K562 (cell line): ENCODE measurements around the gene GINS1. TPM values are rescaled to one million over a fixed set of nuclear protein-coding genes. Genes with fewer than 3 reads are reported as not detected.

ENCODE experiments used
- ATAC-seq: fragments of 200-7000 bp; cut with Tn5 transposase; 3 replicates; pipeline ENCODE4 v1.9.1; 2020; ENCODE audit warnings: moderate library complexity
- BruUV-seq: library from RNA; stranded (reverse); fragments of 400-500 nt; replicated peaks from 2 replicates; lab custom pipeline; 2021; lab: Mats Ljungman, UMichigan
- CTCF ChIA-PET: fragments of 300-600 bp; formaldehyde crosslinking; extraction: SDS; loops from one replicate; lab custom pipeline; 2021; ENCODE audit warnings: low intra/inter-chr PET ratio; lab: Yijun Ruan, JAX
- POLR2A ChIA-PET: fragments of 300-600, 350-650 bp; sonication (Branson Sonifier 250); formaldehyde crosslinking; extraction: SDS; loops from one replicate; lab custom pipeline; 2021; ENCODE audit warnings: antibody characterized with exemption, inconsistent platforms; lab: Yijun Ruan, JAX
- DNase-seq, 4 experiments: peaks; one replicate each; pipeline versions ENCODE4 v3.0.0 to v3.0.0-alpha.2; 2011 to 2018; ENCODE audit warnings: low spot score in 3 of 4, mixed read lengths in 3 of 4; ENCODE audit errors: extremely low read depth in 1 of 4
- FAIRE-seq: peaks from 2 replicates; lab custom pipeline; 2011; peaks lifted over from hg19 to GRCh38; lab: Jason Lieb, UNC
- H2AFZ ChIP-seq: 2 replicates; pipeline ENCODE4 v1.6.0; 2011; ENCODE audit warnings: low read depth, low read length, control low read depth, inconsistent platforms
- H3K27ac ChIP-seq: fragments of 200-600 bp; 3 replicates; pipeline ENCODE4 v1.8.0; 2011; ENCODE audit warnings: low read depth, mild to moderate bottlenecking, control low read depth, inconsistent platforms, low read length, moderate library complexity, mixed read lengths; ENCODE audit errors: extremely low read depth
- H3K27me3 ChIP-seq, 2 experiments: fragments of 300-600 bp in 1 of 2; 2 replicates in 1 of 2; 3 replicates in 1 of 2; pipeline versions ENCODE4 v1.6.0 to v1.8.0; 2011; ENCODE audit warnings: inconsistent platforms in 2 of 2, low read length in 2 of 2, mild to moderate bottlenecking in 1 of 2, mixed read lengths in 1 of 2, moderate library complexity in 1 of 2; ENCODE audit not compliant: control insufficient read depth in 2 of 2, insufficient read depth in 2 of 2
- H3K36me3 ChIP-seq: fragments of 300-600 bp; 3 replicates; pipeline ENCODE4 v1.8.0; 2011; ENCODE audit warnings: mild to moderate bottlenecking, low read length, inconsistent platforms; ENCODE audit not compliant: control insufficient read depth, insufficient read depth
- H3K4me1 ChIP-seq, 2 experiments: fragments of 200-600 bp in 1 of 2; replicated peaks in 1 of 2; 2 replicates in 1 of 2; 3 replicates in 1 of 2; pipeline versions ENCODE4 v1.5.1 to v1.8.0; 2011; ENCODE audit warnings: inconsistent platforms in 2 of 2, low read length in 2 of 2, mild to moderate bottlenecking in 1 of 2, mixed read lengths in 1 of 2, moderate library complexity in 1 of 2; ENCODE audit not compliant: control insufficient read depth in 2 of 2, insufficient read depth in 2 of 2
- H3K4me2 ChIP-seq: 2 replicates; pipeline ENCODE4 v1.6.1; 2011; ENCODE audit warnings: low read length, control low read depth, inconsistent platforms, mixed read lengths; ENCODE audit not compliant: insufficient read depth
- H3K4me3 ChIP-seq: fragments of 200-600 bp; sonication (generic), shearing (Covaris generic); 2 replicates; pipeline ENCODE4 v1.5.1; 2016; ENCODE audit warnings: control low read depth, inconsistent platforms
- H3K79me2 ChIP-seq: fragments of 200-600 bp; 3 replicates; pipeline ENCODE4 v1.8.0; 2011; ENCODE audit warnings: low read length, inconsistent platforms; ENCODE audit not compliant: control insufficient read depth, insufficient read depth
- H3K9ac ChIP-seq, 2 experiments: 2 replicates each; pipeline versions ENCODE4 v1.6.0 to v1.6.1; 2011; ENCODE audit warnings: low read depth in 2 of 2, low read length in 2 of 2, control low read depth in 1 of 2, inconsistent platforms in 1 of 2, mild to moderate bottlenecking in 1 of 2, mixed read lengths in 1 of 2; ENCODE audit not compliant: insufficient read depth in 1 of 2
- H3K9me1 ChIP-seq: one replicate; pipeline ENCODE4 v1.6.0; 2011; ENCODE audit warnings: inconsistent platforms, mild to moderate bottlenecking, low read length, moderate library complexity; ENCODE audit not compliant: control insufficient read depth, insufficient read depth
- H3K9me3 ChIP-seq: replicated peaks from 2 replicates; pipeline ENCODE4 v1.5.1; 2011; ENCODE audit warnings: low read depth, low read length, inconsistent platforms; ENCODE audit not compliant: control insufficient read depth, insufficient read depth
- H4K20me1 ChIP-seq: replicated peaks from 2 replicates; pipeline ENCODE4 v1.6.1; 2011; ENCODE audit warnings: low read length, inconsistent platforms, mixed read lengths; ENCODE audit not compliant: control insufficient read depth, insufficient read depth
- ARHGAP35 ChIP-seq: fragments of 450-650 bp; IDR thresholded peaks from 2 replicates; pipeline ENCODE4 v1.6.1; 2018; ENCODE audit not compliant: partially characterized antibody
- CREB1 ChIP-seq, 2 experiments: sonication (generic) in 1 of 2; formaldehyde crosslinking in 1 of 2; IDR thresholded peaks; 2 replicates each; pipeline versions ENCODE4 v1.6.1 to v1.8.0; 2012 to 2022; ENCODE audit warnings: inconsistent platforms in 1 of 2, mild to moderate bottlenecking in 1 of 2, missing genetic modification reagents in 1 of 2, moderate library complexity in 1 of 2
- DNMT1 ChIP-seq: fragments of 450-650 bp; IDR thresholded peaks from 2 replicates; pipeline ENCODE4 v1.6.1; 2016; ENCODE audit warnings: antibody characterized with exemption, mild to moderate bottlenecking
- FUS ChIP-seq: fragments of 200-400 bp; formaldehyde crosslinking; optimal IDR thresholded peaks from 2 replicates; pipeline ENCODE3; 2017; ENCODE audit warnings: low read depth, low read length
- HDAC2 ChIP-seq: fragments of 450-650 bp; IDR thresholded peaks from 2 replicates; pipeline ENCODE4 v1.6.1; 2016; ENCODE audit warnings: mild to moderate bottlenecking
- MBD2 ChIP-seq: sonication (generic); IDR thresholded peaks from 2 replicates; pipeline ENCODE4 v1.6.1; 2016; ENCODE audit warnings: low read depth, borderline replicate concordance
- NCOA4 ChIP-seq: fragments of 450-650 bp; IDR thresholded peaks from 2 replicates; pipeline ENCODE4 v1.6.1; 2018; ENCODE audit warnings: mild to moderate bottlenecking; ENCODE audit not compliant: partially characterized antibody
- NFE2L1 ChIP-seq: fragments of 450-650 bp; IDR thresholded peaks from 2 replicates; pipeline ENCODE4 v1.6.1; 2016; ENCODE audit warnings: missing genetic modification characterization, low read depth, mild to moderate bottlenecking, missing compliant biosample characterization, moderate library complexity, borderline replicate concordance
- NR2C2 ChIP-seq, 2 experiments: fragments of 200-800 bp in 1 of 2; sonication (Bioruptor generic) in 1 of 2; sonication (generic) in 1 of 2; formaldehyde crosslinking in 1 of 2; IDR thresholded peaks; 2 replicates each; pipeline versions ENCODE4 v1.6.1 to v1.8.0; 2016 to 2022; ENCODE audit warnings: mild to moderate bottlenecking in 1 of 2, missing compliant biosample characterization in 1 of 2, missing genetic modification characterization in 1 of 2, missing genetic modification reagents in 1 of 2
- NR4A1 ChIP-seq, 2 experiments: fragments of 250-450 bp in 1 of 2; fragments of 450-650 bp in 1 of 2; sonication (Bioruptor Pico) in 1 of 2; IDR thresholded peaks; 2 replicates each; pipeline versions ENCODE4 v1.4.0 to v1.6.1; 2016 to 2020; ENCODE audit warnings: mild to moderate bottlenecking in 2 of 2, missing compliant biosample characterization in 1 of 2, missing genetic modification characterization in 1 of 2, moderate library complexity in 1 of 2
- PHF21A ChIP-seq: fragments of 450-650 bp; IDR thresholded peaks from 2 replicates; pipeline ENCODE4 v1.6.1; 2017; ENCODE audit warnings: low read depth, borderline replicate concordance
- PTBP1 ChIP-seq: fragments of 200-400 bp; formaldehyde crosslinking; IDR thresholded peaks from 2 replicates; pipeline ENCODE4 v1.6.1; 2017; ENCODE audit warnings: low read depth, low read length
- SIX5 ChIP-seq, 2 experiments: IDR thresholded peaks; 2 replicates each; pipeline ENCODE4 v1.6.1; 2011; ENCODE audit warnings: low read length in 2 of 2, borderline replicate concordance in 1 of 2, low read depth in 1 of 2, mild to moderate bottlenecking in 1 of 2, moderate library complexity in 1 of 2; ENCODE audit not compliant: insufficient read depth in 1 of 2
- SLC30A9 ChIP-seq: fragments of 250-450 bp; sonication (Bioruptor Pico); IDR thresholded peaks from 2 replicates; pipeline ENCODE4 v1.8.0; 2022; ENCODE audit warnings: mild to moderate bottlenecking, moderate library complexity
- TEAD1 ChIP-seq, 2 experiments: fragments of 450-650 bp in 1 of 2; sonication (generic) in 1 of 2; formaldehyde crosslinking; IDR thresholded peaks; 2 replicates each; pipeline versions ENCODE4 v1.4.0 to v1.8.0; 2020 to 2022; ENCODE audit warnings: mild to moderate bottlenecking in 2 of 2, missing genetic modification reagents in 1 of 2
- TOE1 ChIP-seq, 2 experiments: fragments of 450-650 bp in 1 of 2; sonication (generic) in 1 of 2; formaldehyde crosslinking in 1 of 2; IDR thresholded peaks; 2 replicates each; pipeline versions ENCODE4 v1.7.1 to v1.8.0; 2016 to 2022; ENCODE audit warnings: borderline replicate concordance in 2 of 2, mild to moderate bottlenecking in 2 of 2, antibody characterized with exemption in 1 of 2, inconsistent platforms in 1 of 2, low read depth in 1 of 2, missing genetic modification reagents in 1 of 2, moderate library complexity in 1 of 2
- XRCC3 ChIP-seq: fragments of 450-650 bp; IDR thresholded peaks from 2 replicates; pipeline ENCODE4 v1.6.1; 2017; ENCODE audit warnings: mild to moderate bottlenecking, moderate library complexity
- ZNF408 ChIP-seq: fragments of 250-450 bp; sonication (Bioruptor Pico); IDR thresholded peaks from 2 replicates; pipeline ENCODE4 v1.4.0; 2020; ENCODE audit warnings: low read depth, mild to moderate bottlenecking, moderate library complexity
- ZNF445 ChIP-seq: fragments of 250-450 bp; sonication (Bioruptor Pico); IDR thresholded peaks from 2 replicates; pipeline ENCODE4 v1.4.0; 2020; ENCODE audit warnings: low read depth, mild to moderate bottlenecking, moderate library complexity
- ZNF79 ChIP-seq: fragments of 250-450 bp; sonication (Bioruptor Pico); IDR thresholded peaks from 2 replicates; pipeline ENCODE4 v1.4.0; 2020; ENCODE audit warnings: low read depth, mild to moderate bottlenecking, moderate library complexity
- WGBS: fragments of 100-300 bp; shearing (Covaris generic); methylation state at CpG from one replicate; pipeline ENCODE4 v1.1.6; 2016; ENCODE audit warnings: low coverage, mixed read lengths; ENCODE audit not compliant: insufficient coverage; ENCODE audit errors: missing lambda C conversion rate; 5-methylcytosine and 5-hydroxymethylcytosine counted together
- in situ Hi-C: fragments of 300-500 bp; cut with MboI; formaldehyde crosslinking; loops from 4 replicates; pipeline ENCODE4 v1.15.0; 2018; ENCODE audit warnings: inconsistent platforms, mixed read lengths
- intact Hi-C: fragments of 100-400 bp; cut with micrococcal nuclease; formaldehyde crosslinking; loops from 2 replicates; pipeline ENCODE4 v1.14.2; 2022
- polyA plus RNA-seq, 8 experiments: library from polyadenylated mRNA; depleted of rRNA in 4 of 8; stranded (reverse) in 5 of 8; unstranded in 3 of 8; fragments of >200 nt; fragmentation: Nextera tagmentation in 2 of 8; fragmentation: Illumina TruSeq in 1 of 8; extraction: Ambion mirVana in 2 of 8; extraction: Trizol in 1 of 8; gene quantifications; 2 replicates each; pipeline versions ENCODE4 v1.2.1 to v1.2.3, GENCODE V29; 2011 to 2014; ENCODE audit warnings: inconsistent platforms in 1 of 8, missing spikeins in 1 of 8
- total RNA-seq, 7 experiments: library from RNA; depleted of rRNA in 6 of 7; stranded (reverse); fragments of >200 nt in 6 of 7; fragmentation: Illumina TruSeq in 2 of 7; extraction: Trizol in 2 of 7; gene quantifications; 2 replicates each; pipeline versions ENCODE4 v1.2.1 to v1.2.3, GENCODE V29; 2011 to 2021; ENCODE audit warnings: low replicate concordance in 1 of 7
- TF ChIP-seq, protein P1 (sequence below): fragments of 250-450 bp; sonication (Bioruptor Pico); IDR thresholded peaks from 2 replicates; pipeline ENCODE4 v1.9.0; 2021; ENCODE audit warnings: mild to moderate bottlenecking, inconsistent platforms

GINS1 gene
- total and polyA plus RNA-seq, 9 of the 15 experiments (the other 6 are each of a cell fraction or from before 2014, with no cell fraction given) = 13.1 to 31.8 (median 24.1) TPM

DNA sequence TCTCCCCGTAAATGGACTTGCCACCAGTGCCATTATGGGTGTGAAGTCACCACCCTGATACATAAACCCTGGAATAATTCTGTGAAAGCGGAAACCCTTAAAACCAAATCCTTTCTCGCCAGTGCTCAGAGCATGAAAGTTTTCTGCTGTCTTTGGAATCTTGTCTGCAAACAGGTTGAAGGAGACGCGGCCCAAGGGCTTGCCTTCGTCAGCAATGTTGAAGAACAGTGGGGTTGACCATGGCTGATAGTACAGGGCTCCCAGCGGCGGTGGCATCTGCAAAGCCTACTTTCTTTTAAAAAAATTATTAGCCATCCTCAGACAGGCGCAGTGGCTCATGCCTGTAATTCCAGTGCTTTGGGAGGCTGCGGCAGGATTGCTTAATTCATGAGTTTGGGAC lies 38.9 kb upstream of the GINS1 start (continued):
- TF ChIP-seq NCOA4 (no peak), HDAC2 (no peak), SIX5 (IDR thresholded peaks at IDR 0.05; ENCODE audit: borderline replicate concordance in 1 of 2, insufficient read depth in 1 of 2, low read depth in 1 of 2, low read length in 2 of 2) (no peak), TEAD1 (CRISPR knock-in tag; IDR thresholded peaks at IDR 0.05) (no peak), TOE1 (IDR thresholded peaks at IDR 0.05; ENCODE audit: borderline replicate concordance) (no peak), TOE1 (CRISPR knock-in tag; IDR thresholded peaks at IDR 0.05; ENCODE audit: borderline replicate concordance, low read depth) (no peak), SLC30A9 (CRISPR knock-in tag) (no peak), NR4A1 (CRISPR knock-in tag; IDR thresholded peaks at IDR 0.05) (no peak), NR4A1 (tag; IDR thresholded peaks at IDR 0.05) (no peak), CREB1 (IDR thresholded peaks at IDR 0.05) (no peak), CREB1 (CRISPR knock-in tag; IDR thresholded peaks at IDR 0.05) (no peak)

DNA sequence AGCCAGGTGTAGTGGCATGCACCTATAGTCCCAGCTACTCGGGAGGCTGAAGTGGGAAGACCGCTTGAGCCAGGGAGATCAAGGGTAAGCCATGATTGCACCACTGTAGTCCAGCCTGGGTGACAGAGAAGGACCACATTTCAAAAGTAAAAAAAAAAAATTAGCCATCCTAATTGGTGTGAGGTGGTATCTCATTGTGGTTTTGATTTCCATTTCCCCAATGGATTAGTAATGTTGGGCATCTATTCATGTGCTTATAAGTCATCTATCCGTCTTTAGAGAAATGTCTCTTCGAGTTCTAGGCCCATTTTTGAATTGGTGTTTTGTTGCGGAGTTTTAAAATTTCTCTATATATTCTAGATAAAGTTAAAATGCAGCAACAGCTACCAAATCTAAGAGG lies 38.5 kb upstream of the GINS1 start:
- intact Hi-C loops = no loop called here
- H3K9me1 ChIP-seq = no peaks in the 10 kb centered on the region
- no peak overlapping the region for H3K9ac ChIP-seq
- BruUV-seq = no TSS peak
- no peak for FAIRE-seq
- no peaks in the 10 kb centered on the region for H3K27me3 ChIP-seq
- H2AFZ ChIP-seq = no peak overlapping the region
- no peak overlapping the region for H3K27ac ChIP-seq
- POLR2A ChIA-PET = no interaction called here
- ATAC-seq = no peak
- H3K4me2 ChIP-seq = no peak overlapping the region
- no peaks in the 10 kb centered on the region for H3K9me3 ChIP-seq
- no peak overlapping the region for H3K4me3 ChIP-seq
- DNase-seq = no peak
- CTCF ChIA-PET = no interaction called here
- no peaks in the 10 kb centered on the region; the same call in 2 of the 3 replicates for H3K36me3 ChIP-seq
- WGBS = 90% methylated on average over 5 of the region's 5 CpGs
- H3K4me1 ChIP-seq = no peaks in the 10 kb centered on the region; a peak in 2 of 5 replicates
- no peaks in the 10 kb centered on the region for H4K20me1 ChIP-seq
- in situ Hi-C loops = no loop called here
- no peaks in the 10 kb centered on the region for H3K79me2 ChIP-seq
- TF ChIP-seq ARHGAP35 (no peak), PHF21A (no peak), NR2C2 (CRISPR knock-in tag; IDR thresholded peaks at IDR 0.05) (no peak), NR2C2 (tag; IDR thresholded peaks at IDR 0.05) (no peak), ZNF445 (CRISPR knock-in tag) (no peak), ZNF79 (CRISPR knock-in tag) (no peak), PTBP1 (no peak), FUS (no peak), DNMT1 (no peak), XRCC3 (no peak), NFE2L1 (tag) (no peak), ZNF408 (CRISPR knock-in tag) (no peak), MBD2 (no peak)
- TF ChIP-seq, protein P1, sequence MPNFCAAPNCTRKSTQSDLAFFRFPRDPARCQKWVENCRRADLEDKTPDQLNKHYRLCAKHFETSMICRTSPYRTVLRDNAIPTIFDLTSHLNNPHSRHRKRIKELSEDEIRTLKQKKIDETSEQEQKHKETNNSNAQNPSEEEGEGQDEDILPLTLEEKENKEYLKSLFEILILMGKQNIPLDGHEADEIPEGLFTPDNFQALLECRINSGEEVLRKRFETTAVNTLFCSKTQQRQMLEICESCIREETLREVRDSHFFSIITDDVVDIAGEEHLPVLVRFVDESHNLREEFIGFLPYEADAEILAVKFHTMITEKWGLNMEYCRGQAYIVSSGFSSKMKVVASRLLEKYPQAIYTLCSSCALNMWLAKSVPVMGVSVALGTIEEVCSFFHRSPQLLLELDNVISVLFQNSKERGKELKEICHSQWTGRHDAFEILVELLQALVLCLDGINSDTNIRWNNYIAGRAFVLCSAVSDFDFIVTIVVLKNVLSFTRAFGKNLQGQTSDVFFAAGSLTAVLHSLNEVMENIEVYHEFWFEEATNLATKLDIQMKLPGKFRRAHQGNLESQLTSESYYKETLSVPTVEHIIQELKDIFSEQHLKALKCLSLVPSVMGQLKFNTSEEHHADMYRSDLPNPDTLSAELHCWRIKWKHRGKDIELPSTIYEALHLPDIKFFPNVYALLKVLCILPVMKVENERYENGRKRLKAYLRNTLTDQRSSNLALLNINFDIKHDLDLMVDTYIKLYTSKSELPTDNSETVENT = no peak
